Heart right ventricle (tissue), 16 donors: ENCODE results near the gene KCNK10. TPM values are rescaled to one million over a fixed set of nuclear protein-coding genes. Genes with fewer than 3 reads are reported as not detected.

Experiments used
- ATAC-seq, 8 donors: fragments of 200-7000 bp; cut with Tn5 transposase; one replicate each; pipeline ENCODE4 v1.9.1; 2020; ENCODE audit warnings: mild to moderate bottlenecking in 8 of 8, moderate library complexity in 8 of 8, moderate number of reproducible peaks in 1 of 8
- DNase-seq, 2 donors: peaks; one replicate each; pipeline ENCODE4 v3.0.0-alpha.2; 2020
- H3K27ac ChIP-seq, 10 donors: fragments of 200-600 bp; sonication (generic) in 2 of 10; one replicate each; pipeline versions ENCODE4 v1.5.0 to v1.8.0; 2020 to 2022; ENCODE audit warnings: mild to moderate bottlenecking in 3 of 10
- H3K27me3 ChIP-seq, 7 donors: fragments of 200-600 bp; one replicate each; pipeline ENCODE4 v1.8.0; 2021 to 2022; ENCODE audit warnings: mild to moderate bottlenecking in 2 of 7
- H3K36me3 ChIP-seq, 9 donors: fragments of 200-600 bp; sonication (generic) in 1 of 9; one replicate each; pipeline versions ENCODE4 v1.5.0 to v1.8.0; 2020 to 2022; ENCODE audit warnings: mild to moderate bottlenecking in 2 of 9
- H3K4me1 ChIP-seq, 9 donors: fragments of 200-600 bp; sonication (generic) in 1 of 9; one replicate each; pipeline versions ENCODE4 v1.5.0 to v1.8.0; 2020 to 2022; ENCODE audit warnings: mild to moderate bottlenecking in 4 of 9
- H3K4me3 ChIP-seq, 10 donors: fragments of 200-600 bp; sonication (generic) in 2 of 10; one replicate each; pipeline versions ENCODE4 v1.5.0 to v1.8.0; 2020 to 2022; ENCODE audit warnings: mild to moderate bottlenecking in 7 of 10, moderate library complexity in 2 of 10
- H3K9me3 ChIP-seq, 11 donors: fragments of 200-600 bp in 10 of 11; sonication (generic) in 2 of 11; one replicate each; pipeline versions ENCODE4 v1.5.0 to v1.8.0; 2013 to 2022; ENCODE audit warnings: mild to moderate bottlenecking in 2 of 11, control low read depth in 1 of 11, moderate library complexity in 1 of 11
- WGBS, 2 donors: extraction: QIAGEN DNeasy Blood & Tissue Kit; methylation state at CpG; one replicate each; pipeline ENCODE4 v1.1.7; 2013; ENCODE audit warnings: inconsistent platforms in 1 of 2; 5-methylcytosine and 5-hydroxymethylcytosine counted together
- intact Hi-C, 10 donors: fragments of 100-400 bp; cut with DNase I; formaldehyde crosslinking; loops; one replicate each; pipeline versions ENCODE4 v1.11.1 to v1.14.2; 2022
- polyA plus RNA-seq, 2 donors: library from polyadenylated mRNA; stranded (reverse); fragments of 200-250 nt; gene quantifications; one replicate each; pipeline ENCODE4 v1.2.3, GENCODE V29; 2013
- total RNA-seq, 10 donors: library from RNA; stranded (reverse); fragmentation: NEBNext Ultra II Directional in 3 of 10; extraction: Animal tissue kit (Norgen Biotek cat#: 25700) in 3 of 10; gene quantifications; one replicate each; pipeline versions ENCODE4 v1.2.1 to v1.2.4, GENCODE V29; 2021 to 2023
- TF ChIP-seq, protein P1 (sequence below), 9 donors: fragments of 200-600 bp; sonication (generic) in 2 of 9; IDR thresholded peaks; one replicate each; pipeline versions ENCODE4 v1.5.0 to v1.8.0; 2021 to 2022; ENCODE audit warnings: antibody characterized with exemption in 9 of 9, mild to moderate bottlenecking in 5 of 9, moderate library complexity in 1 of 9
- donor health status: Arrhythmogenic right ventricular cardiomyopathy.
- donor health status: ischemic (EF 13 %, LVEDD 7.1; RV severe dilation, severe dysfunction).
- donor health status: healthy with polysubstance abuse.
- donor health status: DM: no; HTN: yes; CAD: no.
- donor health status: DM: no; HTN: no; CAD: no.
- donor health status: ischemic (EF 25% LVEDD 6.9; RV normal size, moderate dysfunction).
- donor health status: ischemic (EF 25% LVEDD 5.7; RV mildly dilated, moderate dysfunction).
- donor health status: healthy.
- donor health status: DM: yes; HTN: yes; CAD: no.
- donor health status: Ischemic cardiomyopathy.
- donor health status: ischemic (EF 35%, LVEDD 5.7; RV mildly dilated, moderate dysfunction).
- donor health status: nonischemic (EF 11% LVEDD 7.7; RV severe dilation, severe dysfunction).
- donor health status: DM: yes; HTN: yes; CAD: no.
- donor health status: PGD.
- donor health status: ischemic (EF 29% LVEDD 5.4; RV normal size, mild dysfunction).
- donor health status: nonischemic (EF 23%, LVEDD 6.1; RV moderate dilation, normal function).

Gene KCNK10
- total and polyA plus RNA-seq, 12 donors, result 0.01 to 0.21 (median 0.11) TPM; not detected in 9

GRCh38 chr14:88232771-88233170 is 90.3 kb downstream of the KCNK10 start:
- H3K4me1 ChIP-seq, result peaks cover 0 to 4% (median 0%) of the 10 kb centered on the region in 9 donors
- intact Hi-C loops, result no loop called here
- H3K27me3 ChIP-seq, result peaks cover 0 to 4% (median 0%) of the 10 kb centered on the region in 7 donors
- DNase-seq (no peak), ATAC-seq (peak in 4 of 8 donors; percentile 47 to 65 (median 56))
- H3K9me3 ChIP-seq, result peaks cover 0 to 13% (median 0%) of the 10 kb centered on the region in 11 donors
- peak overlapping the region in 3 of 10 donors; percentile 37 to 63 (median 39) for H3K27ac ChIP-seq
- no peaks in the 10 kb centered on the region for H3K36me3 ChIP-seq
- TF ChIP-seq, protein P1, sequence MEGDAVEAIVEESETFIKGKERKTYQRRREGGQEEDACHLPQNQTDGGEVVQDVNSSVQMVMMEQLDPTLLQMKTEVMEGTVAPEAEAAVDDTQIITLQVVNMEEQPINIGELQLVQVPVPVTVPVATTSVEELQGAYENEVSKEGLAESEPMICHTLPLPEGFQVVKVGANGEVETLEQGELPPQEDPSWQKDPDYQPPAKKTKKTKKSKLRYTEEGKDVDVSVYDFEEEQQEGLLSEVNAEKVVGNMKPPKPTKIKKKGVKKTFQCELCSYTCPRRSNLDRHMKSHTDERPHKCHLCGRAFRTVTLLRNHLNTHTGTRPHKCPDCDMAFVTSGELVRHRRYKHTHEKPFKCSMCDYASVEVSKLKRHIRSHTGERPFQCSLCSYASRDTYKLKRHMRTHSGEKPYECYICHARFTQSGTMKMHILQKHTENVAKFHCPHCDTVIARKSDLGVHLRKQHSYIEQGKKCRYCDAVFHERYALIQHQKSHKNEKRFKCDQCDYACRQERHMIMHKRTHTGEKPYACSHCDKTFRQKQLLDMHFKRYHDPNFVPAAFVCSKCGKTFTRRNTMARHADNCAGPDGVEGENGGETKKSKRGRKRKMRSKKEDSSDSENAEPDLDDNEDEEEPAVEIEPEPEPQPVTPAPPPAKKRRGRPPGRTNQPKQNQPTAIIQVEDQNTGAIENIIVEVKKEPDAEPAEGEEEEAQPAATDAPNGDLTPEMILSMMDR (IDR thresholded peaks at IDR 0.05), result no peak
- H3K4me3 ChIP-seq, result no peak overlapping the region
- WGBS, 2 donors, result 69 to 80% methylated on average over 3 of the region's 3 CpGs

- no peaks in the 10 kb centered on the region for H3K36me3 ChIP-seq
- H3K27me3 ChIP-seq, result peaks cover 0 to 4% (median 0%) of the 10 kb centered on the region in 7 donors
- H3K4me1 ChIP-seq, result peaks cover 0 to 4% (median 0%) of the 10 kb centered on the region in 9 donors
- intact Hi-C loops, result no loop called here
- peak overlapping the region in 2 of 10 donors; percentile 15 to 39 for H3K27ac ChIP-seq
- TF ChIP-seq, protein P1 (IDR thresholded peaks at IDR 0.05), result no peak
- ATAC-seq (no peak), DNase-seq (no peak)
- H3K4me3 ChIP-seq, result no peak overlapping the region
- H3K9me3 ChIP-seq, result peaks cover 0 to 13% (median 0%) of the 10 kb centered on the region in 11 donors
- WGBS, 2 donors, result 49 to 52% methylated on average over 5 of the region's 5 CpGs
Measured at GRCh38 chr14:88231603-88232002, 91.5 kb downstream of the KCNK10 start.

GRCh38 chr14:88229428-88229827 is 93.6 kb downstream of the KCNK10 start:
- DNase-seq (no peak), ATAC-seq (no peak)
- no peak overlapping the region for H3K4me3 ChIP-seq
- H3K27me3 ChIP-seq, result peaks cover 0 to 4% (median 0%) of the 10 kb centered on the region in 7 donors
- no peaks in the 10 kb centered on the region for H3K9me3 ChIP-seq
- TF ChIP-seq, protein P1 (IDR thresholded peaks at IDR 0.05), result no peak
- intact Hi-C loops, result no loop called here
- no peak overlapping the region for H3K27ac ChIP-seq
- peaks cover 0 to 4% (median 0%) of the 10 kb centered on the region in 9 donors for H3K4me1 ChIP-seq
- H3K36me3 ChIP-seq, result no peaks in the 10 kb centered on the region
- 83 to 86% methylated on average over 1 of the region's 1 CpG for WGBS, 2 donors

DNA sequence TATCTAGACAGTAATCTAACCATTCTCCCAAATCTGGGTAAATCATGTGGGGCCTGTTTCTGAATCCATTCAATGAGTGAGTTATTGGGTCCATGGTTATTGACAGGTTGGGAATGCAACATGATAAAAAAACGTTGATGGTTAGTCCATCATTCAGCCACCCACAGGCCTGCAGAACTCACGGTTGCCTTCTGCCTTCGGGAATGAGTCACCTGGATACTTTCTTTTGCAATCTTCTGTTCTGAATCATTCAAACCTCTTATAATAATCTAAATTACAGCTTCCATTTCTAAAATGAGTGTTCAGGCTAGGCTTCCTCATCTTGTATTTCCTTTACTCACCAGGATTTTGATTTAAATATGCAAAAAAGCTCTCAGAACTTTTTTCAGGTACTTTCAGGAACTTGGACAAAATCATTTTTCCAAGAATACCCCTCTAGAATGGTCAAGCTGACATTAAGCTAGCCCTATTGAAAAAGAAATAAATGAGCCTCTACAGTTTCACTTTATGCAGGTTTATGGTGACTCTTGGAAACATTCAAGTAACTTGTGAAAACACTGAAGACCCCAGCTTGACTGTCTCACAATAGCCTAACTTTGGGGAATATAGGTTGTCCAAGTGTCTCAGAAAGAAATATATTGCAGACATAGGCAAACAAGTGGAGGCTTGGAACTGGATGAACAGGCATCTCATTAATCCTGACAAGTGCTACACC is 94.4 kb downstream of the KCNK10 start:
- no peak overlapping the region for H3K27ac ChIP-seq
- no peak overlapping the region for H3K4me3 ChIP-seq
- no peaks in the 10 kb centered on the region for H3K36me3 ChIP-seq
- peaks cover 0 to 4% (median 0%) of the 10 kb centered on the region in 7 donors for H3K27me3 ChIP-seq
- H3K4me1 ChIP-seq, result peaks cover 0 to 4% (median 0%) of the 10 kb centered on the region in 9 donors
- no peak for ATAC-seq
- TF ChIP-seq, protein P1 (IDR thresholded peaks at IDR 0.05), result no peak
- no peak for DNase-seq
- intact Hi-C loops, result no loop called here
- 76 to 82% methylated on average over 3 of the region's 3 CpGs for WGBS, 2 donors
- H3K9me3 ChIP-seq, result peaks cover 0 to 5% (median 0%) of the 10 kb centered on the region in 11 donors
